Measurements from ENCODE around the gene ARL11.

The ARL11 gene

GRCh38 chr13:49629196-49629938 is 1.1 kb downstream of the ARL11 start:
- no peak for TF ChIP-seq CTCF (IDR thresholded peaks at IDR 0.05; ENCODE audit: low read depth, low read length, missing control alignments)
- DNase-seq (ENCODE audit: extremely low read depth, low read depth) = no peak
- H3K4me3 ChIP-seq (replicated peaks; ENCODE audit: low read depth, low read length) = no peak overlapping the region

- no peak for TF ChIP-seq CTCF (IDR thresholded peaks at IDR 0.05; ENCODE audit: low read depth, low read length, missing control alignments)
- no peak for DNase-seq (ENCODE audit: extremely low read depth, low read depth)
- H3K4me3 ChIP-seq (replicated peaks; ENCODE audit: low read depth, low read length) = no peak overlapping the region
Observed at GRCh38 chr13:49629947-49630346, 1.6 kb downstream of the ARL11 start.

- no peak for DNase-seq (ENCODE audit: extremely low read depth, low read depth)
- no peak for TF ChIP-seq CTCF (IDR thresholded peaks at IDR 0.05; ENCODE audit: low read depth, low read length, missing control alignments)
Observed at GRCh38 chr13:49630580-49630979, 2.3 kb downstream of the ARL11 start.

GRCh38 chr13:49632156-49632555 is 3.8 kb downstream of the ARL11 start:
- no peak for DNase-seq (ENCODE audit: extremely low read depth, low read depth)
- no peak overlapping the region for H3K4me3 ChIP-seq (replicated peaks; ENCODE audit: low read depth, low read length)
- no peak for TF ChIP-seq CTCF (IDR thresholded peaks at IDR 0.05; ENCODE audit: low read depth, low read length, missing control alignments)

More at GRCh38 chr13:49630580-49630979, 2.3 kb downstream of the ARL11 start:
- no peak overlapping the region for H3K4me3 ChIP-seq (replicated peaks; ENCODE audit: low read depth, low read length)

- no peak for DNase-seq (ENCODE audit: extremely low read depth, low read depth)
- no peak overlapping the region for H3K4me3 ChIP-seq (replicated peaks; ENCODE audit: low read depth, low read length)
Observed at GRCh38 chr13:49633710-49634109, 5.4 kb downstream of the ARL11 start.

GRCh38 chr13:49635599-49636433 is 7.5 kb downstream of the ARL11 start:
- no peak for DNase-seq (ENCODE audit: extremely low read depth, low read depth)
- no peak overlapping the region for H3K4me3 ChIP-seq (replicated peaks; ENCODE audit: low read depth, low read length)

More at GRCh38 chr13:49633710-49634109, 5.4 kb downstream of the ARL11 start:
- TF ChIP-seq CTCF (IDR thresholded peaks at IDR 0.05; ENCODE audit: low read depth, low read length, missing control alignments) = no peak

More at GRCh38 chr13:49635599-49636433, 7.5 kb downstream of the ARL11 start:
- TF ChIP-seq CTCF (IDR thresholded peaks at IDR 0.05; ENCODE audit: low read depth, low read length, missing control alignments) = no peak

All from HFF-Myc (cell line).